OCI-LY1 (cell line): Measurements from ENCODE around the gene PEX26.

Source experiments
- H2AFZ ChIP-seq: fragments of 200-600 bp; sonication (generic), shearing (Covaris generic); 2 replicates; pipeline ENCODE4 v1.6.0; 2014; ENCODE audit warnings: antibody characterized with exemption, mild to moderate bottlenecking, low read length
- H3F3A ChIP-seq: fragments of 200-600 bp; sonication (generic), shearing (Covaris generic); 2 replicates; pipeline ENCODE4 v1.6.0; 2014; ENCODE audit warnings: mild to moderate bottlenecking, antibody characterized with exemption, low read length, moderate library complexity; ENCODE audit not compliant: insufficient read depth
- H3K27ac ChIP-seq: fragments of 200-600 bp; sonication (generic); 2 replicates; pipeline ENCODE4 v1.5.1; 2014; ENCODE audit warnings: low read length, mixed run types, mild to moderate bottlenecking, low read depth; ENCODE audit not compliant: poor library complexity, severe bottlenecking
- H3K27me3 ChIP-seq: fragments of 200-600 bp; sonication (generic); 2 replicates; pipeline ENCODE4 v1.6.0; 2014; ENCODE audit warnings: antibody characterized with exemption, mild to moderate bottlenecking, low read length, moderate library complexity; ENCODE audit not compliant: insufficient read depth
- H3K36me3 ChIP-seq: fragments of 200-600 bp; sonication (generic); 2 replicates; pipeline ENCODE4 v1.6.1; 2014; ENCODE audit warnings: mild to moderate bottlenecking, antibody characterized with exemption, low read length, moderate library complexity, mixed read lengths; ENCODE audit not compliant: insufficient read depth
- H3K4me1 ChIP-seq: fragments of 200-600 bp; sonication (generic); 2 replicates; pipeline ENCODE4 v1.5.1; 2014; ENCODE audit warnings: mild to moderate bottlenecking, low read length, moderate library complexity; ENCODE audit not compliant: insufficient read depth, severe bottlenecking
- H3K4me2 ChIP-seq: fragments of 200-600 bp; sonication (generic), shearing (Covaris generic); 2 replicates; pipeline ENCODE4 v1.6.1; 2014; ENCODE audit warnings: low read length
- H3K4me3 ChIP-seq: fragments of 200-600 bp; sonication (generic); 2 replicates; pipeline ENCODE4 v1.5.1; 2014; ENCODE audit warnings: low read length, low read depth, mild to moderate bottlenecking, mixed read lengths; ENCODE audit not compliant: poor library complexity, severe bottlenecking
- H3K79me2 ChIP-seq: fragments of 200-600 bp; shearing (Covaris generic); 2 replicates; pipeline ENCODE4 v1.6.1; 2016; ENCODE audit warnings: mixed run types, low read length, mixed read lengths; ENCODE audit not compliant: insufficient read depth
- H3K9ac ChIP-seq: fragments of 200-600 bp; sonication (generic), shearing (Covaris generic); 2 replicates; pipeline ENCODE4 v1.6.1; 2014; ENCODE audit warnings: mild to moderate bottlenecking, low read length, mixed read lengths
- H3K9me2 ChIP-seq: fragments of 200-600 bp; sonication (generic), shearing (Covaris generic); 2 replicates; pipeline ENCODE4 v1.6.1; 2014; ENCODE audit warnings: low read depth, mild to moderate bottlenecking, low read length, mixed read lengths
- H3K9me3 ChIP-seq: fragments of 200-600 bp; shearing (Covaris generic); 2 replicates; pipeline ENCODE4 v1.6.1; 2014; ENCODE audit warnings: low read length, mixed read lengths
- H4K20me1 ChIP-seq: fragments of 200-600 bp; sonication (generic), shearing (Covaris generic); 2 replicates; pipeline ENCODE4 v1.6.0; 2016; ENCODE audit warnings: mild to moderate bottlenecking, low read length; ENCODE audit not compliant: insufficient read depth
- EZH2 ChIP-seq: fragments of 200-600 bp; sonication (generic), shearing (Covaris generic); IDR thresholded peaks from 2 replicates; pipeline ENCODE4 v1.8.0; 2017; ENCODE audit warnings: borderline replicate concordance, mixed run types, mild to moderate bottlenecking, antibody characterized with exemption, low read length, moderate library complexity, mixed read lengths
- TF ChIP-seq, protein P1 (sequence below): fragments of 200-600 bp; sonication (generic), shearing (Covaris generic); IDR thresholded peaks from 2 replicates; pipeline ENCODE4 v1.5.1; 2017; ENCODE audit warnings: mild to moderate bottlenecking, antibody characterized with exemption, low read length, moderate library complexity, mixed read lengths

The PEX26 gene

DNA sequence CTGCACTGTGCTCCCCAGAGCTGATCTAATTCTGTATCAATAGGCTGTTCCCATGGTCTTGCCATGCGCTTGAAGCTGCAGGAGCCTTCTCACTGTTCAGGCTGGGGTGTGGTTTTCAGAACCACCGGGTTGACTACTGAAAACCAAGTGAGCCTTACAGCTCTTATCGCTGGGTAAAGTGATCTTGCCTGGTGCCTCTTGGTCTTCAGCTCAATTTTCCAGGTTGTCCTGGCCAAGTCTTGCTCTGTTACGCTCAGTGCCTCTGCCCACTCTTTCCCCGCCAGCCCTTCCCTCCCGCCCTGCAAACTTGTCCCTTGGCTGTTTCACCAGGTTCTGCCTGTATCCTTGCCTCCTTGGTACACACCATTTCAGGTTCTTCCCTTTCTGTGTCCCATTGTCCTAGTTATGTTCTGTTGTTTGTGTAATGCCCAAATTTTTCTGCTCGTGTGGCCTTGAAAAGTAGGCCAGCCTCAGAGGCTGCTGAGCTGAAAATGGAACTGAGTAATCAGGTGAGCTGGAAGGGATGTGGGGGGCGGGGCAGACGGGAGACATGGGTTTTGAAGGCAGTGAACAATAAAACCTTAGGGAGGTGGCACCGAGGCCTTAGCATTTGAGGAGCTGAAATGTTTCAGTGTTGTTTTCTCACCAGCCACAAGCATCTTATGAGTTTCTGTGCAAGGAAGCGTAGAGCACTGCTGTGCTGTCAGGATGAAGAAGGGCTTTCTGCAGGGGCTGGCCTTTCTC is 11.2 kb downstream of the PEX26 start:
- no peaks in the 10 kb centered on the region for H3F3A ChIP-seq
- H3K36me3 ChIP-seq = peaks cover 63% of the 10 kb centered on the region
- no peak overlapping the region for H3K27ac ChIP-seq
- no peaks in the 10 kb centered on the region for H3K9me3 ChIP-seq
- no peaks in the 10 kb centered on the region for H3K27me3 ChIP-seq
- no peak overlapping the region for H2AFZ ChIP-seq
- H3K9me2 ChIP-seq = no peaks in the 10 kb centered on the region
- H3K9ac ChIP-seq = no peak overlapping the region
- TF ChIP-seq EZH2 = no peak
- TF ChIP-seq, protein P1, sequence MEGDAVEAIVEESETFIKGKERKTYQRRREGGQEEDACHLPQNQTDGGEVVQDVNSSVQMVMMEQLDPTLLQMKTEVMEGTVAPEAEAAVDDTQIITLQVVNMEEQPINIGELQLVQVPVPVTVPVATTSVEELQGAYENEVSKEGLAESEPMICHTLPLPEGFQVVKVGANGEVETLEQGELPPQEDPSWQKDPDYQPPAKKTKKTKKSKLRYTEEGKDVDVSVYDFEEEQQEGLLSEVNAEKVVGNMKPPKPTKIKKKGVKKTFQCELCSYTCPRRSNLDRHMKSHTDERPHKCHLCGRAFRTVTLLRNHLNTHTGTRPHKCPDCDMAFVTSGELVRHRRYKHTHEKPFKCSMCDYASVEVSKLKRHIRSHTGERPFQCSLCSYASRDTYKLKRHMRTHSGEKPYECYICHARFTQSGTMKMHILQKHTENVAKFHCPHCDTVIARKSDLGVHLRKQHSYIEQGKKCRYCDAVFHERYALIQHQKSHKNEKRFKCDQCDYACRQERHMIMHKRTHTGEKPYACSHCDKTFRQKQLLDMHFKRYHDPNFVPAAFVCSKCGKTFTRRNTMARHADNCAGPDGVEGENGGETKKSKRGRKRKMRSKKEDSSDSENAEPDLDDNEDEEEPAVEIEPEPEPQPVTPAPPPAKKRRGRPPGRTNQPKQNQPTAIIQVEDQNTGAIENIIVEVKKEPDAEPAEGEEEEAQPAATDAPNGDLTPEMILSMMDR = no peak
- peaks cover 5% of the 10 kb centered on the region for H3K4me1 ChIP-seq
- H3K79me2 ChIP-seq = no peaks in the 10 kb centered on the region
- no peak overlapping the region for H3K4me3 ChIP-seq
- no peaks in the 10 kb centered on the region for H4K20me1 ChIP-seq
- H3K4me2 ChIP-seq = no peak overlapping the region

- no peaks in the 10 kb centered on the region for H3F3A ChIP-seq
- no peak overlapping the region for H2AFZ ChIP-seq
- no peak overlapping the region for H3K27ac ChIP-seq
- TF ChIP-seq, protein P1 = no peak
- no peak for TF ChIP-seq EZH2
- no peaks in the 10 kb centered on the region for H3K9me3 ChIP-seq
- H3K4me1 ChIP-seq = peaks cover 5% of the 10 kb centered on the region
- no peaks in the 10 kb centered on the region for H3K9me2 ChIP-seq
- no peak overlapping the region for H3K4me2 ChIP-seq
- H3K79me2 ChIP-seq = no peaks in the 10 kb centered on the region
- H3K27me3 ChIP-seq = no peaks in the 10 kb centered on the region
- H3K4me3 ChIP-seq = no peak overlapping the region
- no peak overlapping the region for H3K9ac ChIP-seq
- H4K20me1 ChIP-seq = no peaks in the 10 kb centered on the region
- H3K36me3 ChIP-seq = peaks cover 60% of the 10 kb centered on the region
Measured at GRCh38 chr22:18090286-18090685, 12.5 kb downstream of the PEX26 start.

GRCh38 chr22:18091478-18091877 is 13.7 kb downstream of the PEX26 start:
- TF ChIP-seq EZH2 = no peak
- TF ChIP-seq, protein P1 = no peak
- Histone ChIP-seq H3K9me3 (no peaks in the 10 kb centered on the region), H3K27me3 (no peaks in the 10 kb centered on the region), H3K9ac (no peak overlapping the region), H3K36me3 (peaks cover 57% of the 10 kb centered on the region), H3K79me2 (no peaks in the 10 kb centered on the region), H3F3A (no peaks in the 10 kb centered on the region), H3K4me3 (no peak overlapping the region), H3K27ac (no peak overlapping the region), H3K4me1 (peaks cover 5% of the 10 kb centered on the region), H3K4me2 (no peak overlapping the region), H4K20me1 (no peaks in the 10 kb centered on the region), H3K9me2 (no peaks in the 10 kb centered on the region), H2AFZ (no peak overlapping the region)
